Measurements from ENCODE around the gene MED17. TPM values are rescaled to one million over a fixed set of nuclear protein-coding genes. Genes with fewer than 3 reads are reported as not detected.

The MED17 gene
- total RNA-seq, 1 experiment from 2014 or later = 29.6 TPM

DNA sequence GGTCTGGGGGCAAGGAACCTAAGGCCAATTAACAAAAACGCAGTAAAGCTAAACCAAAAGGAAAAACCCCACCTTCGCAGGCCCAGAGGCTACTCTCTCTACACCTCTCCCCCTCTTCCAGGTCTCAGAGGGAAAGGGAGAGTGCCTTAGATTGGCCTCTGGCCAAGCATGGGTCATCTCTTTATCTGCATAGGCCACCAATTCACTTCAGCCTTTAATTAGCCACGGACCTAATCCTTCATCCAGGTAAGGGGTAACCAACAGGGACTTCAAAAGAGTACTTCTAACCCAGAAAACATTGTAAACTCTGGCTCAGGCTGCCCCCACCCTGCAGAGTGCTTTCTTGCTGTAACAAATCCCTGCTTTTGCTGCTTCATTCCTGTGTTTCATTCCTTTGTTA, 56.9 kb downstream of the MED17 start:
- ATAC-seq (no peak), DNase-seq (ENCODE audit: low spot score) (no peak)
- TF ChIP-seq FOXK1 (CRISPR knock-in tag; IDR thresholded peaks at IDR 0.05) (no peak), ZNF138 (CRISPR knock-in tag; conservative IDR thresholded peaks at IDR 0.05) (no peak), ZNF317 (CRISPR knock-in tag; IDR thresholded peaks at IDR 0.05; ENCODE audit: borderline replicate concordance, low read depth) (no peak), CREB1 (CRISPR knock-in tag; IDR thresholded peaks at IDR 0.05) (no peak), ATF1 (CRISPR knock-in tag; IDR thresholded peaks at IDR 0.05) (no peak)
- TF ChIP-seq, protein P1, sequence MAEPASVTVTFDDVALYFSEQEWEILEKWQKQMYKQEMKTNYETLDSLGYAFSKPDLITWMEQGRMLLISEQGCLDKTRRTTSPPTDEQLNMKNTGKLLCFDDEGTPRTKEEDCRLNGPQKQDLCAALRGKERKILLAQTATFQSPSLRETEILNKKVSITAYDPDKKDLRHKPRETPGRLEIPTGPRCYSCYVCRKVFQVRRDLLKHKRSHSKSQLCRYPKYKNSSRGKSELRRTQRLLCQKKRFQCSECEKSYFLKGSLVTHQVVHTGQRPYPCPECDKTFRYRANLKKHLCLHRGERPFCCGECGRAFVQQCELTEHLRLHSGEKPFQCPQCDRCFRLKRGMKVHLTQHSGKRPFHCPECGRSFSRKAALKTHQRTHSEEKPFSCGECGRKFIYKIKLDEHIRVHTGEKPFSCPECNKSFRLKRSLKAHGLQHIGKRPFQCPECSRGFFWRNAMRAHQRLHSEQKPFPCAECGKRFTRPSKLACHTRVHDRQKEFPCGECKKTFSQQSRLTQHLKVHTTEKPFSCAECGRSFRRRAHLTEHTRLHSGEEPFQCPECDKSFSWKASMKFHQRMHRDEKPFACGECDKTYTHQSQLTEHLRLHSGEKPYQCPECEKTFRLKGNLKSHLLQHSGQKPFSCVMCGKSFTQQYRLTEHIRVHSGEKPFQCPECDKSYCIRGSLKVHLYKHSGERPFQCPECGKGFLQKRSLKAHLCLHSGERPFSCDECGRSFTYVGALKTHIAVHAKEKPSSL (CRISPR knock-in tag; conservative IDR thresholded peaks at IDR 0.05) = no peak
- ChIA-PET POLR2A (no interaction called here), CTCF (no interaction called here)
- Mint-ChIP-seq H3K9me3 (no peaks in the 10 kb centered on the region), H3K27me3 (ENCODE audit: low read depth) (no peaks in the 10 kb centered on the region), H3K4me3 (no peak overlapping the region), H3K27ac (no peak overlapping the region), H3K36me3 (no peaks in the 10 kb centered on the region), H3K4me1 (peaks cover 2% of the 10 kb centered on the region; the same call in 1 of the 2 replicates)

DNA sequence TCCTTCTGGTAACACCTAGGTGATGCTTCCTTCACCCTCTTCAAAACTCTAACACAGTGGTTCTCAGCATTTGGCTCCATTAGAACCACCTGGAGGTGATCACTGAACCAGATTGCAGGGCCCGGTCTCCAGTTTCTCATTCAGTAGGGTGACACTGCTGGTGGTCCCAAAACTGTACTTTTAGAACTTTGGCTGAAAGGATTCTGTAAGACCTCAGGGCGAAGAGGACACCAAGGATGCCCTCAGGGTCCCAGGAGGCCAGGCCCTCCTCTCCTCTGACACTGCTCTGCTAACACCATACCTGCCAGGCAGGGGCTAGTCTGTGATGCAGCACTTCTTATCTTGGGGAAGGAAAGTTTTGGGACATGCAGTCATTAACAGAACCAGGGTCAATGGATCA, 57.4 kb downstream of the MED17 start:
- DNase-seq (ENCODE audit: low spot score) = no peak
- ATAC-seq = no peak
- Mint-ChIP-seq H3K27me3 (ENCODE audit: low read depth) (no peaks in the 10 kb centered on the region), H3K36me3 (no peaks in the 10 kb centered on the region), H3K4me3 (no peak overlapping the region), H3K27ac (no peak overlapping the region), H3K4me1 (peaks cover 2% of the 10 kb centered on the region; the same call in 1 of the 2 replicates), H3K9me3 (no peaks in the 10 kb centered on the region)
- CTCF ChIA-PET = no interaction called here
- TF ChIP-seq, protein P2, sequence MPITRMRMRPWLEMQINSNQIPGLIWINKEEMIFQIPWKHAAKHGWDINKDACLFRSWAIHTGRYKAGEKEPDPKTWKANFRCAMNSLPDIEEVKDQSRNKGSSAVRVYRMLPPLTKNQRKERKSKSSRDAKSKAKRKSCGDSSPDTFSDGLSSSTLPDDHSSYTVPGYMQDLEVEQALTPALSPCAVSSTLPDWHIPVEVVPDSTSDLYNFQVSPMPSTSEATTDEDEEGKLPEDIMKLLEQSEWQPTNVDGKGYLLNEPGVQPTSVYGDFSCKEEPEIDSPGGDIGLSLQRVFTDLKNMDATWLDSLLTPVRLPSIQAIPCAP (CRISPR knock-in tag; IDR thresholded peaks at IDR 0.05) = no peak
- TF ChIP-seq, protein P3, sequence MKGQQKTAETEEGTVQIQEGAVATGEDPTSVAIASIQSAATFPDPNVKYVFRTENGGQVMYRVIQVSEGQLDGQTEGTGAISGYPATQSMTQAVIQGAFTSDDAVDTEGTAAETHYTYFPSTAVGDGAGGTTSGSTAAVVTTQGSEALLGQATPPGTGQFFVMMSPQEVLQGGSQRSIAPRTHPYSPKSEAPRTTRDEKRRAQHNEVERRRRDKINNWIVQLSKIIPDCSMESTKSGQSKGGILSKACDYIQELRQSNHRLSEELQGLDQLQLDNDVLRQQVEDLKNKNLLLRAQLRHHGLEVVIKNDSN (CRISPR knock-in tag; IDR thresholded peaks at IDR 0.05) = no peak
- TF ChIP-seq, protein P4, sequence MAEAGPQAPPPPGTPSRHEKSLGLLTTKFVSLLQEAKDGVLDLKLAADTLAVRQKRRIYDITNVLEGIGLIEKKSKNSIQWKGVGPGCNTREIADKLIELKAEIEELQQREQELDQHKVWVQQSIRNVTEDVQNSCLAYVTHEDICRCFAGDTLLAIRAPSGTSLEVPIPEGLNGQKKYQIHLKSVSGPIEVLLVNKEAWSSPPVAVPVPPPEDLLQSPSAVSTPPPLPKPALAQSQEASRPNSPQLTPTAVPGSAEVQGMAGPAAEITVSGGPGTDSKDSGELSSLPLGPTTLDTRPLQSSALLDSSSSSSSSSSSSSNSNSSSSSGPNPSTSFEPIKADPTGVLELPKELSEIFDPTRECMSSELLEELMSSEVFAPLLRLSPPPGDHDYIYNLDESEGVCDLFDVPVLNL (CRISPR knock-in tag; IDR thresholded peaks at IDR 0.05; ENCODE audit: borderline replicate concordance, low read depth) = no peak
- TF ChIP-seq, protein P5, sequence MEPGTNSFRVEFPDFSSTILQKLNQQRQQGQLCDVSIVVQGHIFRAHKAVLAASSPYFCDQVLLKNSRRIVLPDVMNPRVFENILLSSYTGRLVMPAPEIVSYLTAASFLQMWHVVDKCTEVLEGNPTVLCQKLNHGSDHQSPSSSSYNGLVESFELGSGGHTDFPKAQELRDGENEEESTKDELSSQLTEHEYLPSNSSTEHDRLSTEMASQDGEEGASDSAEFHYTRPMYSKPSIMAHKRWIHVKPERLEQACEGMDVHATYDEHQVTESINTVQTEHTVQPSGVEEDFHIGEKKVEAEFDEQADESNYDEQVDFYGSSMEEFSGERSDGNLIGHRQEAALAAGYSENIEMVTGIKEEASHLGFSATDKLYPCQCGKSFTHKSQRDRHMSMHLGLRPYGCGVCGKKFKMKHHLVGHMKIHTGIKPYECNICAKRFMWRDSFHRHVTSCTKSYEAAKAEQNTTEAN (CRISPR knock-in tag; IDR thresholded peaks at IDR 0.05) = no peak
- TF ChIP-seq IRF2 (CRISPR knock-in tag; IDR thresholded peaks at IDR 0.05; ENCODE audit: borderline replicate concordance, low read depth) = no peak
- TF ChIP-seq, protein P6, sequence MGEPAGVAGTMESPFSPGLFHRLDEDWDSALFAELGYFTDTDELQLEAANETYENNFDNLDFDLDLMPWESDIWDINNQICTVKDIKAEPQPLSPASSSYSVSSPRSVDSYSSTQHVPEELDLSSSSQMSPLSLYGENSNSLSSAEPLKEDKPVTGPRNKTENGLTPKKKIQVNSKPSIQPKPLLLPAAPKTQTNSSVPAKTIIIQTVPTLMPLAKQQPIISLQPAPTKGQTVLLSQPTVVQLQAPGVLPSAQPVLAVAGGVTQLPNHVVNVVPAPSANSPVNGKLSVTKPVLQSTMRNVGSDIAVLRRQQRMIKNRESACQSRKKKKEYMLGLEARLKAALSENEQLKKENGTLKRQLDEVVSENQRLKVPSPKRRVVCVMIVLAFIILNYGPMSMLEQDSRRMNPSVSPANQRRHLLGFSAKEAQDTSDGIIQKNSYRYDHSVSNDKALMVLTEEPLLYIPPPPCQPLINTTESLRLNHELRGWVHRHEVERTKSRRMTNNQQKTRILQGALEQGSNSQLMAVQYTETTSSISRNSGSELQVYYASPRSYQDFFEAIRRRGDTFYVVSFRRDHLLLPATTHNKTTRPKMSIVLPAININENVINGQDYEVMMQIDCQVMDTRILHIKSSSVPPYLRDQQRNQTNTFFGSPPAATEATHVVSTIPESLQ (CRISPR knock-in tag; IDR thresholded peaks at IDR 0.05) = no peak
- POLR2A ChIA-PET = no interaction called here

DNA sequence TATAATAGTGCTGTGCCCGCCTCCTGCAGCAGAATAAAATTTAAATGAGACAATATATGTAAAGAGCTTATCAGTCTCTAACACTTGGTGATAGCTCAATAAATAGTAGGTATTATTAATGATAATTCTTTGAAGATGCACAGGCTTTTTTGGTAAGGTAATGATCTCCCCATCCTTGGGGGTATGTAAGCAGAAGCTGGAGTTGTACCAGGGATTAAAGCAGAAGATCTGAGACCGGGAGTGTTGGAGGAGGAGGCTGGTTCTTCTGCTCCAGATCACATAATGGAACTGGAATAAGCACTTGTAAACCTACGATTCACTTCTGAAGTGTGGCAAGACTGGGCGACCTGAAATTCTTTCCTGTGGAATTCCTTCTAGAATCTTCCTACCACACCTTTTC, 58.0 kb downstream of the MED17 start:
- CTCF ChIA-PET = no interaction called here
- no peak for ATAC-seq
- TF ChIP-seq, protein P7, sequence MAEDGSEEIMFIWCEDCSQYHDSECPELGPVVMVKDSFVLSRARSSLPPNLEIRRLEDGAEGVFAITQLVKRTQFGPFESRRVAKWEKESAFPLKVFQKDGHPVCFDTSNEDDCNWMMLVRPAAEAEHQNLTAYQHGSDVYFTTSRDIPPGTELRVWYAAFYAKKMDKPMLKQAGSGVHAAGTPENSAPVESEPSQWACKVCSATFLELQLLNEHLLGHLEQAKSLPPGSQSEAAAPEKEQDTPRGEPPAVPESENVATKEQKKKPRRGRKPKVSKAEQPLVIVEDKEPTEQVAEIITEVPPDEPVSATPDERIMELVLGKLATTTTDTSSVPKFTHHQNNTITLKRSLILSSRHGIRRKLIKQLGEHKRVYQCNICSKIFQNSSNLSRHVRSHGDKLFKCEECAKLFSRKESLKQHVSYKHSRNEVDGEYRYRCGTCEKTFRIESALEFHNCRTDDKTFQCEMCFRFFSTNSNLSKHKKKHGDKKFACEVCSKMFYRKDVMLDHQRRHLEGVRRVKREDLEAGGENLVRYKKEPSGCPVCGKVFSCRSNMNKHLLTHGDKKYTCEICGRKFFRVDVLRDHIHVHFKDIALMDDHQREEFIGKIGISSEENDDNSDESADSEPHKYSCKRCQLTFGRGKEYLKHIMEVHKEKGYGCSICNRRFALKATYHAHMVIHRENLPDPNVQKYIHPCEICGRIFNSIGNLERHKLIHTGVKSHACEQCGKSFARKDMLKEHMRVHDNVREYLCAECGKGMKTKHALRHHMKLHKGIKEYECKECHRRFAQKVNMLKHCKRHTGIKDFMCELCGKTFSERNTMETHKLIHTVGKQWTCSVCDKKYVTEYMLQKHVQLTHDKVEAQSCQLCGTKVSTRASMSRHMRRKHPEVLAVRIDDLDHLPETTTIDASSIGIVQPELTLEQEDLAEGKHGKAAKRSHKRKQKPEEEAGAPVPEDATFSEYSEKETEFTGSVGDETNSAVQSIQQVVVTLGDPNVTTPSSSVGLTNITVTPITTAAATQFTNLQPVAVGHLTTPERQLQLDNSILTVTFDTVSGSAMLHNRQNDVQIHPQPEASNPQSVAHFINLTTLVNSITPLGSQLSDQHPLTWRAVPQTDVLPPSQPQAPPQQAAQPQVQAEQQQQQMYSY (CRISPR knock-in tag; IDR thresholded peaks at IDR 0.05) = no peak
- TF ChIP-seq ATF1 (CRISPR knock-in tag; IDR thresholded peaks at IDR 0.05) (no peak), FOXJ3 (CRISPR knock-in tag; IDR thresholded peaks at IDR 0.05; ENCODE audit: borderline replicate concordance) (no peak), CREM (CRISPR knock-in tag; IDR thresholded peaks at IDR 0.05) (no peak), ZNF416 (CRISPR knock-in tag; IDR thresholded peaks at IDR 0.05) (no peak)
- TF ChIP-seq, protein P5 (CRISPR knock-in tag; IDR thresholded peaks at IDR 0.05) = no peak

More for the DNA sequence above, 58.0 kb downstream of the MED17 start:
- Mint-ChIP-seq H3K9me3 (no peaks in the 10 kb centered on the region), H3K4me1 (peaks cover 2% of the 10 kb centered on the region; the same call in 1 of the 2 replicates), H3K27ac (no peak overlapping the region), H3K4me3 (no peak overlapping the region), H3K36me3 (no peaks in the 10 kb centered on the region), H3K27me3 (ENCODE audit: low read depth) (no peaks in the 10 kb centered on the region)
- no peak for DNase-seq (ENCODE audit: low spot score)
- POLR2A ChIA-PET = no interaction called here

All from WTC11 (cell line).